Measurements from ENCODE around the gene CLEC16A. TPM values are rescaled to one million over a fixed set of nuclear protein-coding genes. Genes with fewer than 3 reads are reported as not detected.

CLEC16A gene
- polyA plus RNA-seq, 1 experiment: 11.9 TPM

- no peak overlapping the region for H3K4me3 ChIP-seq (ENCODE audit: low read depth, low read length)
- ChIA-PET POLR2A (interaction anchor here (0.7 kb wide), 1 partner anchor 17 kb away, joined by 7 read pairs; no protein-coding TSS in a partner anchor), CTCF (interaction anchor here (0.7 to 0.9 kb wide), 2 partner anchors 100 to 311 kb away, joined by 3 to 5 read pairs; no protein-coding TSS in a partner anchor)
- DNase-seq (ENCODE audit: low read depth, low spot score): no peak
- TF ChIP-seq, protein P1, sequence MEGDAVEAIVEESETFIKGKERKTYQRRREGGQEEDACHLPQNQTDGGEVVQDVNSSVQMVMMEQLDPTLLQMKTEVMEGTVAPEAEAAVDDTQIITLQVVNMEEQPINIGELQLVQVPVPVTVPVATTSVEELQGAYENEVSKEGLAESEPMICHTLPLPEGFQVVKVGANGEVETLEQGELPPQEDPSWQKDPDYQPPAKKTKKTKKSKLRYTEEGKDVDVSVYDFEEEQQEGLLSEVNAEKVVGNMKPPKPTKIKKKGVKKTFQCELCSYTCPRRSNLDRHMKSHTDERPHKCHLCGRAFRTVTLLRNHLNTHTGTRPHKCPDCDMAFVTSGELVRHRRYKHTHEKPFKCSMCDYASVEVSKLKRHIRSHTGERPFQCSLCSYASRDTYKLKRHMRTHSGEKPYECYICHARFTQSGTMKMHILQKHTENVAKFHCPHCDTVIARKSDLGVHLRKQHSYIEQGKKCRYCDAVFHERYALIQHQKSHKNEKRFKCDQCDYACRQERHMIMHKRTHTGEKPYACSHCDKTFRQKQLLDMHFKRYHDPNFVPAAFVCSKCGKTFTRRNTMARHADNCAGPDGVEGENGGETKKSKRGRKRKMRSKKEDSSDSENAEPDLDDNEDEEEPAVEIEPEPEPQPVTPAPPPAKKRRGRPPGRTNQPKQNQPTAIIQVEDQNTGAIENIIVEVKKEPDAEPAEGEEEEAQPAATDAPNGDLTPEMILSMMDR (IDR thresholded peaks at IDR 0.05; ENCODE audit: low read depth, low read length): no peak
- no peaks in the 10 kb centered on the region for H3K9me3 ChIP-seq (ENCODE audit: control insufficient read depth, insufficient read depth, low read length)
- H3K27me3 ChIP-seq (ENCODE audit: control insufficient read depth, insufficient read depth, low read length): no peaks in the 10 kb centered on the region
- no peak overlapping the region for H3K27ac ChIP-seq (ENCODE audit: low read depth, low read length)
Observed at GRCh38 chr16:11095935-11096334, 151.6 kb downstream of the CLEC16A start.

DNA sequence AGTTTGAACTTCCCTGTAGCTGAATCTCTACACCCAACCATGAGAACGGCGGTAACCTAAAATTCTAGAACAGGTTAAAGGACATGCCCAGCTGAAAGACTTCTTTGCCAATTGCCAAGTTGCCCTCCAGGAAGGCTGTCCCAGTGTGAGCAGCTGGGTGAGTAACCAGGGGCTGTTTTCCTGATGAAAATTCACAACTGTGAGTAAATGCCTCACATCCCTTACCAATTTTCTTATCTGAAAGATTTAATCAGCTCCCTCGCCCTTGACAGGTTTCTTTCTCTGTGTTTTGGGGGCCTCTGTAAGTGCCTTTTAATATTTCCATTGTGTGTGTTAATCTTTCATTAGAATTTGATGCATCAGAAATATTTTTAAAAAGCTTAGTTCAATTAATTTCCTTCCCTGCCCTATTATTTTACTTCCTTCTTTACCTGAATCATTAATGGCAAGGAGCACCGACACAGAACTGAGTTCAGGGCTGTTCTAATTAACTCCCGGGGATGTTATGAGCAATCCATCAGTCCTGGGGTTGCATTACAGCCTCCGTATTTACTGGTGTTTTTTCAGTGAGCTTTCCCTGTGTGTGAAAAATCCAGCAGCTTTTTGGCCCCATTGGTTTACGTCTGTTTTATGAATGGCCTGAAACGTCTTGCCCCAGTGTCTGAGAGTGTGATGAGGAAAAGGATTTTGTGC lies 152.9 kb downstream of the CLEC16A start:
- TF ChIP-seq, protein P1 (IDR thresholded peaks at IDR 0.05; ENCODE audit: low read depth, low read length): no peak
- Histone ChIP-seq H3K27ac (ENCODE audit: low read depth, low read length) (no peak overlapping the region), H3K27me3 (ENCODE audit: control insufficient read depth, insufficient read depth, low read length) (no peaks in the 10 kb centered on the region), H3K4me3 (ENCODE audit: low read depth, low read length) (no peak overlapping the region), H3K9me3 (ENCODE audit: control insufficient read depth, insufficient read depth, low read length) (no peaks in the 10 kb centered on the region)
- no peak for DNase-seq (ENCODE audit: low read depth, low spot score)
- ChIA-PET POLR2A (no interaction called here), CTCF (interaction anchor here (1.2 kb wide), 1 partner anchor 126 kb away, joined by 4 read pairs; no protein-coding TSS in a partner anchor)

GRCh38 chr16:11097787-11098167 lies 153.4 kb downstream of the CLEC16A start:
- no peak for DNase-seq (ENCODE audit: low read depth, low spot score)
- TF ChIP-seq, protein P1 (IDR thresholded peaks at IDR 0.05; ENCODE audit: low read depth, low read length): no peak
- Histone ChIP-seq H3K27ac (ENCODE audit: low read depth, low read length) (no peak overlapping the region), H3K27me3 (ENCODE audit: control insufficient read depth, insufficient read depth, low read length) (no peaks in the 10 kb centered on the region), H3K4me3 (ENCODE audit: low read depth, low read length) (no peak overlapping the region), H3K9me3 (ENCODE audit: control insufficient read depth, insufficient read depth, low read length) (no peaks in the 10 kb centered on the region)
- CTCF ChIA-PET: interaction anchor here (1.2 kb wide), 1 partner anchor 127 kb away, joined by 4 read pairs; no protein-coding TSS in a partner anchor
- POLR2A ChIA-PET: no interaction called here

GRCh38 chr16:11098601-11099390 lies 154.4 kb downstream of the CLEC16A start:
- TF ChIP-seq, protein P1 (IDR thresholded peaks at IDR 0.05; ENCODE audit: low read depth, low read length): no peak

More at GRCh38 chr16:11098601-11099390, 154.4 kb downstream of the CLEC16A start:
- DNase-seq (ENCODE audit: low read depth, low spot score): no peak
- no peak overlapping the region for H3K27ac ChIP-seq (ENCODE audit: low read depth, low read length)
- no peaks in the 10 kb centered on the region for H3K27me3 ChIP-seq (ENCODE audit: control insufficient read depth, insufficient read depth, low read length)
- no peaks in the 10 kb centered on the region for H3K9me3 ChIP-seq (ENCODE audit: control insufficient read depth, insufficient read depth, low read length)
- ChIA-PET POLR2A (no interaction called here), CTCF (no interaction called here)
- H3K4me3 ChIP-seq (ENCODE audit: low read depth, low read length): no peak overlapping the region
